GM23248 (cell line): Measurements from ENCODE around the gene MPV17L2. TPM values are rescaled to one million over a fixed set of nuclear protein-coding genes. Genes with fewer than 3 reads are reported as not detected.

Experiments used
- DNase-seq: peaks from one replicate; pipeline ENCODE4 v3.0.0-alpha.2; 2015
- H2AFZ ChIP-seq: fragments of 200-600 bp; sonication (generic); 2 replicates; pipeline ENCODE4 v1.6.1; 2016; ENCODE audit warnings: antibody characterized with exemption
- H3F3A ChIP-seq: fragments of 200-600 bp; sonication (generic); 2 replicates; pipeline ENCODE4 v1.6.1; 2016; ENCODE audit warnings: mild to moderate bottlenecking, antibody characterized with exemption, mixed run types; ENCODE audit not compliant: insufficient read depth
- H3K27ac ChIP-seq: fragments of 200-600 bp; sonication (generic); 2 replicates; pipeline ENCODE4 v1.5.1; 2016; ENCODE audit warnings: mild to moderate bottlenecking
- H3K27me3 ChIP-seq: fragments of 200-600 bp; sonication (generic); replicated peaks from 2 replicates; pipeline ENCODE4 v1.6.1; 2016; ENCODE audit warnings: mild to moderate bottlenecking; ENCODE audit not compliant: insufficient read depth
- H3K36me3 ChIP-seq: fragments of 200-600 bp; sonication (generic); 2 replicates; pipeline ENCODE4 v1.6.1; 2016; ENCODE audit warnings: low read depth, mild to moderate bottlenecking
- H3K4me1 ChIP-seq: fragments of 200-600 bp; sonication (generic); 2 replicates; pipeline ENCODE4 v1.6.1; 2016; ENCODE audit warnings: mild to moderate bottlenecking; ENCODE audit not compliant: insufficient read depth
- H3K4me2 ChIP-seq: fragments of 200-600 bp; sonication (generic); one replicate; pipeline ENCODE4 v1.6.1; 2016; ENCODE audit warnings: mild to moderate bottlenecking; ENCODE audit not compliant: unreplicated experiment
- H3K4me3 ChIP-seq: fragments of 200-600 bp; sonication (generic); 2 replicates; pipeline ENCODE4 v1.5.1; 2016; ENCODE audit warnings: mild to moderate bottlenecking
- H3K79me2 ChIP-seq: fragments of 200-600 bp; sonication (generic); 2 replicates; pipeline ENCODE4 v1.6.1; 2016; ENCODE audit warnings: mild to moderate bottlenecking; ENCODE audit not compliant: insufficient read depth
- H3K9ac ChIP-seq: fragments of 200-600 bp; sonication (generic); 2 replicates; pipeline ENCODE4 v1.6.1; 2016; ENCODE audit warnings: mild to moderate bottlenecking
- H3K9me2 ChIP-seq: fragments of 200-600 bp; sonication (generic); 2 replicates; pipeline ENCODE4 v1.6.1; 2016; ENCODE audit warnings: mixed run types, mild to moderate bottlenecking, moderate library complexity; ENCODE audit not compliant: insufficient read depth
- H3K9me3 ChIP-seq: fragments of 200-600 bp; sonication (generic); one replicate; pipeline ENCODE4 v1.6.1; 2017; ENCODE audit warnings: low read depth
- H4K20me1 ChIP-seq: fragments of 200-600 bp; sonication (generic); 2 replicates; pipeline ENCODE4 v1.6.0; 2016; ENCODE audit not compliant: insufficient read depth
- EZH2 ChIP-seq: fragments of 200-600 bp; sonication (generic); IDR thresholded peaks from 2 replicates; pipeline ENCODE4 v1.6.1; 2018; ENCODE audit warnings: antibody characterized with exemption, mild to moderate bottlenecking; ENCODE audit not compliant: insufficient read depth, poor library complexity, severe bottlenecking
- EZH2phosphoT487 ChIP-seq: fragments of 200-600 bp; sonication (generic); IDR thresholded peaks from 2 replicates; pipeline ENCODE4 v1.6.1; 2018; ENCODE audit warnings: antibody characterized with exemption, moderate library complexity, mild to moderate bottlenecking, low read depth; ENCODE audit not compliant: insufficient read depth
- WGBS, 2 experiments: methylation state at CpG; one replicate each; pipeline ENCODE4 v1.1.6; 2015 to 2017; ENCODE audit warnings: low lambda C conversion rate in 2 of 2, low coverage in 1 of 2; ENCODE audit errors: missing lambda C conversion rate in 2 of 2; 5-methylcytosine and 5-hydroxymethylcytosine counted together
- in situ Hi-C: fragments of 300-500 bp; cut with MboI; formaldehyde crosslinking; loops from 2 replicates; pipeline ENCODE4 v1.15.0; 2020
- polyA plus RNA-seq: library from polyadenylated mRNA; unstranded; fragments of >200 nt; fragmentation: Nextera tagmentation; extraction: Ambion mirVana; gene quantifications from 2 replicates; pipeline ENCODE4 v1.2.1, GENCODE V29; 2016
- total RNA-seq: library from RNA; depleted of rRNA; stranded (reverse); fragments of >200 nt; shearing (Covaris generic); gene quantifications from 2 replicates; pipeline ENCODE4 v1.2.3, GENCODE V29; 2014

Gene MPV17L2
- total and polyA plus RNA-seq, 2 experiments from 2014 or later = 21.0 to 43.2 TPM

DNA sequence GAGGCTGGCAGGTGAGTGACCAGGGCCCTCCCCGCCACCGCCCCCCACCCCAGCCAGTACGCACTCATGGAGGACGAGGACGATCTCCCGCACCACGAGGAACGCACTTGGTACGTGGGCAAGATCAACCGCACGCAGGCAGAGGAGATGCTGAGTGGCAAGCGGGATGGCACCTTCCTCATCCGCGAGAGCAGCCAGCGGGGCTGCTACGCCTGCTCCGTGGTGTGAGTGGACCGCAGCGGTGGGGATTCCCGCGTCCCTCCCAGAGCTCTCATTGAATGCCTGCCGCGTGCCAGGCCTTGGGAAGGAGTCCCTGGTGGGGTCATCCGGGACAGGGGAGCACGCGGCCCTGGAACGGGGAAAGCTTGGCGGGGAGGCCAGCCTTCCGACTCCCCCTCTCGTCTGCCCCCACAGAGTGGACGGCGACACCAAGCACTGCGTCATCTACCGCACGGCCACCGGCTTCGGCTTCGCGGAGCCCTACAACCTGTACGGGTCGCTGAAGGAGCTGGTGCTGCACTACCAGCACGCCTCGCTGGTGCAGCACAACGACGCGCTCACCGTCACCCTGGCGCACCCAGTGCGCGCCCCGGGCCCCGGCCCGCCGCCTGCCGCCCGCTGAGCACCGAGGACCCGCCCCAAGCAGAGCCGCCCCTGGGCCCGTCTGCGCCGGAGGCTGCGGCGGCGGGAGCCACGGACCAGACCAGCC lies 24.2 kb upstream of the MPV17L2 start:
- Histone ChIP-seq H2AFZ (no peak overlapping the region), H3K4me2 (no peak overlapping the region), H3F3A (no peaks in the 10 kb centered on the region; the same call in 1 of the 2 replicates), H3K9me2 (no peaks in the 10 kb centered on the region), H3K9me3 (no peaks in the 10 kb centered on the region), H3K79me2 (no peaks in the 10 kb centered on the region), H3K27me3 (no peaks in the 10 kb centered on the region), H4K20me1 (no peaks in the 10 kb centered on the region), H3K4me3 (no peak overlapping the region), H3K36me3 (peaks cover 9% of the 10 kb centered on the region; the same call in 1 of the 2 replicates), H3K27ac (no peak overlapping the region), H3K4me1 (no peaks in the 10 kb centered on the region), H3K9ac (no peak overlapping the region)
- no peak for DNase-seq
- no peak for TF ChIP-seq EZH2
- TF ChIP-seq EZH2phosphoT487 = no peak
- 94% methylated on average over 58 to 65 of the region's 66 CpGs for WGBS, 2 experiments
- in situ Hi-C loops = no loop called here

DNA sequence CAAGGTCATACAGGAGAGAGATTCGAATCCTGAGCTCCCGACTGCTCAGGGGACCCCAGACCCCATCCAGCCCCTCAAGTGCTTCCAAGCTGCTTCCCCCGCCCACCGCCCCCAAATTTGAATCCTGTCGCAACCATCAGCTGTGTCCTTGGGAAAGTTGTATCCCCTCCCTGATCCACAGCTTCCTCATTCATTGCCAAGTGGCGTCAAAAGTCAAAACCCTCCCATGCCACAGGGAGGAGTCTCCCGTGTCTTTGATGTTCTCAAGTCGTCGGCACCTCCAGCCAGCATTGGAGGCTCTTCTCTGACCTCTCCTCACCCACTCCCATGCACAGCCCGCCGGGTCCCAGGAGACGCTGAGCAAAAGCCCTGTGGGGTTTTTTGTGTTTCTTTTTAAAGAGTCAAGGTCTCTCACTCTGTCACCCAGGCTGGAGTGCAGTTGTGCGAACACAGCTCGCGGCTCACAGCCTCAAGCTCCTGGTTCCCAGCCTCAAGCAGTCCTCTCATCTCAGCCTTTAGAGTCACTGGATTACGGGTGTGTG lies 22.2 kb upstream of the MPV17L2 start:
- Histone ChIP-seq H3K36me3 (peaks cover 5% of the 10 kb centered on the region; the same call in 1 of the 2 replicates), H3F3A (no peaks in the 10 kb centered on the region; the same call in 1 of the 2 replicates), H3K9ac (no peak overlapping the region), H4K20me1 (no peaks in the 10 kb centered on the region), H3K79me2 (no peaks in the 10 kb centered on the region), H3K9me3 (no peaks in the 10 kb centered on the region), H3K4me3 (no peak overlapping the region), H3K4me2 (no peak overlapping the region), H3K27ac (no peak overlapping the region), H2AFZ (no peak overlapping the region), H3K4me1 (no peaks in the 10 kb centered on the region), H3K9me2 (no peaks in the 10 kb centered on the region), H3K27me3 (no peaks in the 10 kb centered on the region)
- TF ChIP-seq EZH2 (no peak), EZH2phosphoT487 (no peak)
- in situ Hi-C loops = no loop called here
- 57 to 61% methylated on average over 13 to 16 of the region's 16 CpGs for WGBS, 2 experiments
- DNase-seq = no peak

DNA sequence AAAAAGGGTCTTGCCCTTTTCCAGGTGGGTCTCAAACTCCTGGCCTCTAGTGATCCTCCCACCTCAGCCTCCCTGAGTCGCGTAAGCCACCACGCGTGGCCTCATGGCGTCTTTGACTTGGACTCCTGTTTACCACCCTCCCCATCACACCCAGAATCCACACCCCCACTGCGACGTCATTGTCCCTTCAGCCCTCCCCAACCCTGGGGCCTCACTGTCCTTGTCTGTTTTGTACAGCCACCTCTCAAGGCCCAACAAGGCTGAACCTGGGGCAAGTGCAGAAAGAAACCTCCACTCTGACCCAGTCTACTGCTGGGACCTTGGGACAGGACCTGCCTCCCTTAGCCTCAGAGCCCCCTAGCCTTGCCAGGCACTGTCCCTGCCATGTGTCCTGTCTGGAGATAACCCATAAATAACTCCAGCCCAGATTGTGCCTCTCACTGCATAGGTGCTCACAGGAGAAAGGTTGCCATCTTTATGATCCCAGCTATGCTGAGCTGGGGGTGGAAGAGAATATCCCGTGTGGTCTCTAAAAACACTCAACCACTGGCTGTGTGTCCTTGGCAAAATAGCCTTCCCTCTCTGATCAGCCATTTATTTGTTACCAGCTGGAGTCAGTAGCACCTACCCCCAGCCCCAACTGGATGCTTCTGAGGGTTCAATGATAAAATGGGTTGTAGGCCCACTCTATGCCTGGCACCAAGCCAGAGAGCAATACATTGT lies 21.3 kb upstream of the MPV17L2 start:
- no peak for DNase-seq
- Histone ChIP-seq H3K9me3 (no peaks in the 10 kb centered on the region), H3K27ac (no peak overlapping the region), H3K9ac (no peak overlapping the region), H3F3A (no peaks in the 10 kb centered on the region; the same call in 1 of the 2 replicates), H3K4me1 (no peaks in the 10 kb centered on the region), H3K36me3 (peaks cover 2% of the 10 kb centered on the region; the same call in 1 of the 2 replicates), H3K4me2 (no peak overlapping the region), H3K27me3 (no peaks in the 10 kb centered on the region), H4K20me1 (no peaks in the 10 kb centered on the region), H2AFZ (no peak overlapping the region), H3K9me2 (no peaks in the 10 kb centered on the region), H3K4me3 (no peak overlapping the region), H3K79me2 (no peaks in the 10 kb centered on the region)
- TF ChIP-seq EZH2phosphoT487 (no peak), EZH2 (no peak)
- in situ Hi-C loops = no loop called here
- 94 to 100% methylated on average over 8 of the region's 8 CpGs for WGBS, 2 experiments

DNA sequence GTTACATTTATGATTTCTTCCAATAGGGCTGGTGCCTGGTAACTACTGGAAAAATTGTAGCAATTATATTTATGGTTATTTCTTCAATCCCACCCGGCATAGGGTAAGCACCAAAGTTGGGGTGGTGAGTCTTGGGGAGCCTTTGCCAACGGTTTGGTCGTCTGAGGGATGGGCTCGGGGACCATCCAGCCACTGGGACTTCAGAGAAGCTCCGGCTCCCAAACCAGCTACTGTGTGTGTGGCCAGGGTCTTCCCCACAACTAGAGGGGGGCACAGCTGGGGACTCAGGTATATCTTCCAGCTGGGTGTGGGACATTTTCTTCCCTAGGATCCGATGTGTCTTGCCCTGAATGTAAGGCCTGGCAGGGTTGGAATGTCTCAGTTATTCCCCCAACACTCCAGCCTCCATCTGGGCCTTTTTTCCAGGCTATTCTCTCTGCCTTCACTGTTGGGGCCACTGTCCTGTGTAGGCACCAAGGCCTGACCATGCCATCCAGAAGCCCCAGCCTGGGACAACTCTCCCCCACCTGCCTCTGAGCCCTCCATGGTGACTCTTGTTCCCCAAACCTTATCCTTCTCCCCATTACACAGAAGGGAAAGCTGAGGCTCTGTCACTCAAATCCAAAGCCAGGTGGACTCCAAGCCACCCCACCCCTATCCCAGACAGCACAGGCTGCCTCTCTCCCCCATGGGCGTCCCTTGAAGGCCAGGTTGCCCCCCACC lies 20.5 kb upstream of the MPV17L2 start:
- Histone ChIP-seq H3K4me3 (no peak overlapping the region), H3K27me3 (no peaks in the 10 kb centered on the region), H4K20me1 (no peaks in the 10 kb centered on the region), H3K9me3 (no peaks in the 10 kb centered on the region), H3K27ac (no peak overlapping the region), H3K9ac (no peak overlapping the region), H2AFZ (no peak overlapping the region), H3K4me1 (no peaks in the 10 kb centered on the region), H3K79me2 (no peaks in the 10 kb centered on the region), H3K4me2 (no peak overlapping the region), H3F3A (no peaks in the 10 kb centered on the region; the same call in 1 of the 2 replicates), H3K36me3 (peaks cover 2% of the 10 kb centered on the region; the same call in 1 of the 2 replicates), H3K9me2 (no peaks in the 10 kb centered on the region)
- in situ Hi-C loops = no loop called here
- TF ChIP-seq EZH2 = no peak
- no peak for TF ChIP-seq EZH2phosphoT487
- WGBS, 2 experiments = 86 to 89% methylated on average over 7 of the region's 7 CpGs
- no peak for DNase-seq
